Inflammatory macrophage treated with lipopolysaccharide for 4 hours (primary cell): ENCODE results near the gene SLC4A1AP.
"Not testable (repeated sequence)": the region's sequence is repeated elsewhere in the genome, so short reads cannot be mapped to it uniquely, and the experiment has no call there.

ENCODE experiments used
- DNase-seq: peaks from one replicate; pipeline ENCODE4 v3.0.0-alpha.2; 2020

The SLC4A1AP gene

DNA sequence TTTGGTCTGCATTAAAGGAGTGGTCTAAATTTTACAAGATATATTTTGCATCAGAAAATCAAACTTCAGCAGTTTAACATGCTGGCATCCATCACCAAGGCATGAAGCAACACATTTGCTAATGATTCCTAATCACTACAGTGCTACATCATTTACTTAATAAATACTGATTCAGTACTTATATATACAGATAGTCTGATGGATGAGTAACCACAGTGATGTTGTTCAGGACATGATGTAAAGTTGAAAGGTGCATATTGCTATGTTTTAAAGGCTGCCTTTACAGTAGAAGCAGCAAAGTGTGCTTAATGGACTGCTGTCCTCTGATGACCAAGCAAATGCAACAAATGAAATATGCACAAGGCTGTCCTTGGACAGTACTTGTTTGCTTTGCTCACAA, 11.3 kb upstream of the SLC4A1AP start:
- no peak for DNase-seq

DNA sequence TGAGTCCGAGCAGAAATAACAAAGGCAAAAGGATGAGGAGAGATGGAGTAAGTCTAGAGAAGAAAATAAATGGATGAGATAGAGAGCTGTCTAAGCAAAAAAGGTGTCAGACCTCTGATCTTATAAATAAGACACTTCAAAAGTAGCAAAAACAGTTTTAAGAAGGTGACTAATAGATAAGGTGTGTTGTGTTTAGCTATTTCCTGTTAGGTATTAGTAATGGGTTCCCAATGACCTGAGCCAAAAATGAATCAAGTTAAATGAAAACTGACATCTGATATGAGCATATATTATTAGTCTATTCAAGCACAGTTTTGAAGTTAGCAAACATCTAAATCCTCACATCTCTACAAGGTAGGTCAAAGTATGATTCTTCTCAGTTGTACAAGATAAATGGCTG, 10.9 kb upstream of the SLC4A1AP start:
- no peak for DNase-seq

DNA sequence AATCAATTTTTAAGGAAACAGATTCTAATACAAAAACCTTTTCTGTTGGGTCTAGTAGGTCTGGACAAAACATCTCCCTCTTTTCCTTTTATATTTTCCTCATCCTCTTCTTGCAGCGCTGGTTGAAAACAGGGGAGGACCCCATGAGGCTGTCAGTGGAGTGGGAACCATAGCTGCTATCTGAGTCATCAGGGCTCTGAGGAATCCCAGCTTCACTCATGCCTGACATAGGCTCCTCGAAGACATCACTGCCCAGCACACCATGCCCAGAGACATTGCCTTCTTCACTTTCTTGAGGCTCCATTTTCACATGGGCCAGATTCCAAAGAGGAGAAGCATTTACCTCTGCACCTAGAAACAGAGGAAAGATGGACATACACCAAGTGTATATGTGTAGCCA, 10.3 kb upstream of the SLC4A1AP start:
- no peak for DNase-seq

DNA sequence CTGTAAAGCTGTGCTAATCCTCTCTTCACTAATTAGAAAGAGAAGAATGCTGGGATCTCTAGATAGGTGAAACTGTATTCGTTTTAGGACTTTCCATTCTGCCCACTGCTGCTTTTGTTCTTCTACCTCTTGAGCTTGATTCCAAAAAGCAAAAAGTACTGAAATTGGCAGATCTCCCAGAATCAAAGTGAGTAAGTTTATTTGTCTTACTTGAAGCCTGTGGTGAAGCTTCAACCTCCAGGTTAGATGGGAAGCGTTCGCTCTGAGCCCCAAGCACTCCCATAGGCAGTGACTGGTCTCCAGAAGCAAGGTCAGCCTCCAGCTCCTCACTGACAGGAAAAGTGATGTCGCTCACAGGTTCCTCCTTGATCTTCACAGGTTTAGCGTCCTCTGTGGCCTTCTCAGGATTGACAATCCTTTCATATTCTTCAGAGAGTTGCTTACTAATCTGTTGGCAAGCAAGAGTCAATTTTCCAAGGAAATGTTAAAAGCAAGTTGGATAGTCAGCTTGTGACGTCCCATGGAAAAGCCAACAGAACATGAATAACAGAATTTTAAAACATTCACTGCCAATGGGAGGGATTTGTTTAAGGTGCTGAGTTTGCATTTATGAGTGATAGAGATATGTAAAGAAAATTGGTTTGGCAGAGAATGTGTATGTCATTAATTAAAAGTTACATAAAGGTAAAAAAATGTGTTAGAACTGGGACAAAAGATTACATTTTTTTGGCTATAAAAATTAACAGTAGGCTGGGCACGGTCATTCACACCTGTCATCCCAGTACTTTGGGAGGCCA, 8.3 kb upstream of the SLC4A1AP start:
- DNase-seq: no peak

DNA sequence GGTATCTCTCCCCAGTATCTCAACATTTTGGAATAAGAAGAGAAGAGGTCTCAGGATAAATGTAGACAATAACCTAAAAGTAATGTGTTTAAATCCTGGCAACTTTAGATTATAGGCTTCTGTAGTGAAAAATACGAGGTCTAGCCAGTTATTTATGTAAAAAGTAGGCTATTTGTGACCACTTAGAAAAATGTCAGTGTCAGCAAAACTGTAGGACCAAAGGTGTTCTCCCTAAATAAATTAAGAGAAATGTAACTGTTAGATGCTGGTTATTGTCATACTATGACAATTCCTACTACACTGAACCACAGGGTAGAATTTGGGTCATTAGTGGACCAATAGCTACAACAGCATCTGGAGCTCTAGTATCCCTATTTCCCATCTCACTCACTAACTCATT, 2.3 kb upstream of the SLC4A1AP start:
- DNase-seq: no peak

DNA sequence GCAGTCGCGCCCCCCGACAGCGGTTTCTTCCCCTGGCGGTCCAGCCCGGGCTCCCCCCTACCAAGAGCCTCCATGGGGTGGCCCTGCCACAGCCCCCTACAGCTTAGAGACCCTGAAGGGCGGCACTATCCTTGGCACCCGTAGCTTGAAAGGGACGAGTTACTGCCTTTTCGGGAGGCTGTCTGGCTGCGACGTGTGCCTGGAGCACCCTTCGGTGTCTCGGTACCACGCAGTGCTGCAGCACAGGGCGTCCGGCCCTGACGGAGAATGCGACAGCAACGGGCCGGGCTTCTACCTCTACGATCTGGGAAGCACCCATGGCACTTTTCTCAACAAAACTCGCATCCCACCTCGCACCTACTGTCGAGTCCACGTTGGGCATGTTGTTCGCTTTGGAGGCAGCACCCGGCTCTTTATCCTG, 475 bp downstream of the SLC4A1AP start:
- DNase-seq: no peak

DNA sequence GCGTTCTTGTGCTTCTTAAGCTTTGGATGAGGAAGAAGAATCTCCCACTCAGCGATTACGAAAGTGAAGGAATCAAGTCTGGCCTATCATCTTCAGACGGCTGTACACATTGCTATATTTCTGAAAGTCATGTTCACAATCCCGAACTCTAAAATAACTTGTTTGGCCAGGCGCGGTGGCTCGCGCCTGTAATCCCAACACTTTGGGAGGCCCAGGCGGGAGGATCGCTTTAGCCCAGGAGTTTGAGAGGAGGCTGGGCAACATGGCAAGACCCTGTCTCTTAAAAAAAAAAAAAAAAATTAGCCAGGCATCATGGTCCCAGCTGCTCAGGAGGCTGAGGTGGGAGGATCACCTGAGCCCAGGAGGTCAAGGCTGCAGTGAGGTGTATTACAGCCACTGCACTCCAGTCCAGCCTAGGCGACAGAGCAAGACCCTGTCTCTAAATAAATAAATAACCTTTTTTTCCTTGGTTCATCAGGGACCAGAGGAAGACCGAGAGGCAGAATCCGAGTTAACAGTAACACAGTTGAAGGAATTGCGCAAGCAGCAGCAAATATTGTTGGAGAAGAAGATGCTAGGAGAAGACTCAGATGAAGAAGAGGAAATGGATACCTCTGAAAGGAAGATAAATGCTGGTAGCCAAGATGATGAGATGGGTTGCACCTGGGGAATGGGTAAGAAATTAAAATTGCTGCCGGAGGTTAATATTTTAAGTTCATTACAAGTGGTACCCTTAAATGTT, 1.1 kb downstream of the SLC4A1AP start:
- peak; percentile 33 for DNase-seq

DNA sequence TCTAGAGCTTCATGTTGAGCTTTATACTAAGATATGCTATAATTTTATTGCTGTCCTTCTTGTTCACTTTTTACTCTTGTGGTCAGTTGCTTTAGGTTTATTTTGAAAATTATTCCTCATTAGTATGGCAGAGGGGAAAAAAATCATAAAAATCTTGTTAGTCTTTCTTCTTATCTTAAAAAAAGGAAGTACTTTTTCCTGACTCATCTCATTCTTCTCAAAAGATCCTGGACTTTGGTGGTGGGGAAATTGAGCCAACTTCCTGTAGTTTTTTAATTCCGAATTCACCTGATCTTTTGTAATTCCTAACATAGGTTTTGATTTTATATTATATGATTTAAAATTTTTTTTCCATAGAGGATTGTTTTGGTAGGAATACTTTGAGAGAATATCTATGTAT, 3.8 kb downstream of the SLC4A1AP start:
- peak; percentile 37 for DNase-seq

DNA sequence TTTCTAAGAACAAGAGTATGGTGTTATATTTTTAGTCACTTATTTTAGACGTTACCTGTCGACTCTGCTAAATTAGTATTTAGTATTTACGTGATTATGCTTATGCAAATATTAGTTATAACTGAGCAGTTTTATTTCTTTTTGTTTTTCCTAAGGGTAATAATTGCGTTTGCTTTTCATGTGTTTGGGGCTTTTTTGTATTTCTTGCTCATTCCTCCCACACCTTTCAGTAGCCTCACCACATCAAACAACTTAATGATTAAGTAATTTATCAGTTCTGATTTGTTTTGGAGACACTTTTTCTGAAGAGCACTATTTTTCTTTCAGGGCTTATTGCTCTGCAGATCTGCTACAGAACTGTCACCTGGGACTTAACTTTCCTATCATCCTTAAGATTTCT, 7.5 kb downstream of the SLC4A1AP start:
- no peak for DNase-seq

DNA sequence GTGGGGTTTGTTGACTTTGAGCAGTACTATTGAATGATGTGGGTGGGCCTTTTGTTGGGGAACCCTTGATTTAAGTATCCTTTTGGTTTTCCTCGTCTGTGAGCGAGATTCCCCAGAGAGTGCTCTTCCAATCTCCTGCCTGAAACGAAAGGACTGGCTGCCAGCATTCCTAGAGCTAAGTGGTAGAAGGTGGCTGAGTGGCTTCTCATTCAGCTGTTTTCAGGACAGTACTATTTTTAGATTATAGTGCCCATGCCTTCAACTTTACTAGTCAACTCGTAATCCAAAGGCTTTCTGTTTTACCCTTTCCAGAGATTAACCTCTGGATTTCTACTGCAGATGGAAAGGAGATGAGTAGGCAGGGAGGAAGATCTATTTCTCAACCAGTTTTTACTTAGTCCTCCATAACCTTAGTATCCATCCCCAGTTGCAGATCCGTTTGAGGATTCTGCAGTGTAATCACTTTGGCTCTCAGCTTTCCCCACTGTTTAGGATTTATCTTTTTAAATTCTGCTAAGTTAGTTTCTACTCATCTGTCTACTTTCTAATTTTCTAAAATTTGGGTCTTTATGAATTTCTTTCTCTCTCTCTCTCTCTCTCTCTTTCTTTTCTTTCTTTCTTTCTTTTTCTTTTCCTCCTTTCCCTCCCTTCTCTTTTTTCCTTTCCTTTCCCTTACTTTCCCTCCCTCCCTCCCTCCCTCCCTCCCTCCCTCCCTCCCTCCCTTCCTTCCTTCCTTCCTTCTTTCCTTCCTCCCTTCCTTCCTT, 9.2 kb downstream of the SLC4A1AP start:
- DNase-seq: no peak

DNA sequence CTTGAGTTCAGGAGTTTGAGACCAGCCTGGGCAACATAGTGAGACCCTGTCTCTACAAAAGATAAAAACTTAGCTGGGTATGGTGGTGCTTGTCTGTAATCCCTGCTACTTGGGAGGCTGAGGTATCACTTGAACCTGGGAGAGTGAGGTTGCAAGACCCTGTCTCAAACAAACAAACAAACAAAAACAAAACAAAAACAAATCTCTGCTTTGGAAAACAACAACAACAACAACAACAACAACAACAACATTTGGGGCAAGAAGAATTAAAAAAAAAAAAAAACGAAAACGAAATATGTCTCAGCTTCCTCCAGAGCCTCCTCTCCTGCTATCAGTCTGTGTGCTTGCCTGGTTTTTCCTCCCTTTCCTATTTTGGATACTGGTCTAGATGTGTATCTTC, 16.9 kb downstream of the SLC4A1AP start:
- DNase-seq: no peak

DNA sequence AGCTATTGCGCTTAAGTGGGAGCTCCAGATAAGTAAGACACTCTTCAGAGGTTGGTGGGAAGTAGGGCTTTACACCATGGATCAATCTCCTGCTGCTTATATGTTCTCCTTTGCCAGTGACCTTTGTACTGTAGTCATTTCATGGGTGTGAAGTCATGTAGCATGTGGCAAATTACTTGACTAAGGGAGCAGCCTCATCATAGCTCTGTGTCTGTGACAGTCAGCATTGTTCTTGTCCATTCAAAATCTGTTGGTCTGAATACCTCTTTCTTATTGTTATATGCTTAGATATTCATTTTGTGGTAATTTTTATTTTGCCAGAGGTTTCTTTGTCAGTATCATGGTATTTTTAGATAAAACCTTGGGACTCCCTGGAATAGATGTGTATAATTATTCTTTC, 18.2 kb downstream of the SLC4A1AP start:
- peak; percentile 66 for DNase-seq

DNA sequence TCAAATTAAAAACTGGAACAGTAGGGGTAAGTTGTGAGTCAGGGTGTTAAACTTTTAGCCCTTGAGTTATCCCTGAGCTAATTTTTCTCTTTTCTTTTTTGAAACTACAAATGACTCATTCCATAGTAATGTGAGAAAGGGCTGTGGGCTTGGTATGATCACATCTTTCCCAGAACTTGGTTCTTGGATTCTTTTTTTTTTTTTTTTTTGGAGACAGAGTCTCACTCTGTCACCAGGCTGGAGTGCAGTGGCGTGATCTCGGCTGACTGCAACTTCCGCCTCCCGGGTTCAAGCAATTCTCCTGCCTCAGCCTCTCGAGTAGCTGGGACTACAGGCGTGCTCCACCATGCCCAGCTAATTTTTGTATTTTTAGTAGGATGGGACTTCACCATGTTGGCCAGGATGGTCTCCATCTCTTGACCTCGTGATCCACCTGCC, 18.7 kb downstream of the SLC4A1AP start:
- DNase-seq: peak; percentile 76

DNA sequence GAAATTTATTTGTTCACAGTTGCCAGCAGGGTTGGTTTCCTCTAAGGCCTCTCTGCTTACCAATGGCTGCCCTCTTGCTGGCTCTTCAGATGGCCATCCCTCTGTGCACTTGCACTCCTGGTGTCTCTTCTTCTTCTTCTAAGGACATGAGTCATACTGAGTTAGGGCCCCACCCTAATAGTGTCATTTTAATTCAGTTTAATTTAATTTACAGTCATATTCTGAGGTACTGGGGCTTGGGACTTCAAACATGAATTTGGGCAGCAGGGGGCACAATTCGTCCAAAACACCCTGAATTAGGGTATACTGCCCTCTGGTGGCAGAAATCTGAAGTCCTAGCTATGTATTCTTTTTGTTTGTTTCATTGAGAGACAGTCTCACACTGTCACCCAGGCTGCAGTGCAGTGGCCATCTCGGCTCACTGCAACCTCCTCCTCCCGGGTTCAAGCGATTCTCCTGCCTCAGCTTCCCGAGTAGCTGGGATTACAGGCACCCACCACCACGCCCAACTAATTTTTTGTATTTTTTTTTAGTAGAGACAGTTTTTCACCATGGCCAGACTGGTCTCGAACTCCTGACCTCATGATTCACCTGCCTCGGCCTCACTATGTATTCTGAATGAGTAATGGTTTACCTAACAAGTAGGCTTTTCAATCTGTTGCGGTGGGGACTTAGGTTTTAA, 19.8 kb downstream of the SLC4A1AP start:
- peak; percentile 92 for DNase-seq

DNA sequence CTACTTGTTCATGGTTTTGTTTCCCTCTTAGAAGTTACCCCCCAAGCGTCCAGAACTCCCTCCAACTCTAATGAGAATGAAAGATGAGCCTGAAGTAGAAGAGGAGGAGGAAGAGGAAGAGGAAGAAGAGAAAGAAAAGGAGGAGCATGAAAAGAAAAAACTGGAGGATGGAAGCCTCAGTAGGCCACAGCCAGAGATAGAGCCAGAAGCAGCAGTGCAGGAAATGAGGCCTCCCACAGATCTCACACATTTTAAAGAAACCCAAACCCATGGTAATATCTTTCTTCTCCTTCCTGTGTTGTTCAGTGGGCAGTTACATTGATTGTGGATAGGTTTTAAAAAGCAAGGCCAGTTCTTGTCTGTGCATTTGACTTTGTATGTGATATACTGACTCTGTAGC, 21.3 kb downstream of the SLC4A1AP start:
- not testable (repeated sequence) for DNase-seq

DNA sequence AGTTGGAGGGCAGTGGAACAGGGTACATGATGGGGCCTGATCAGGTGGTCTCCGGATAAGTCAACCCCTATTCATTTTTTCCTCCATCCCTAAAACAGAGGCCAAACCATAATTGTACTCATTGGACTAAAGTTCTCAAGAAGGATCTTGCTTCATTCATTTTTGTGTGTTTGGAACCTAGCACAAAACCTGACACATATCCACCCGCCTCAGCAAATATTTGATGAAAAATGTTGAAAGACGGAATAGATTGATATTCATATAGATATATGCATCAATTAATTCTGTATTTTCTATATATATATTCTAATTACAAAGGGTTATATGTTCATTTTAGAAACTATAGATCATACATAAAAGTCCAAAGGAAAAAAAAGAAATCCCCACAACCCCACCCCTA, 21.9 kb downstream of the SLC4A1AP start:
- DNase-seq: no peak

DNA sequence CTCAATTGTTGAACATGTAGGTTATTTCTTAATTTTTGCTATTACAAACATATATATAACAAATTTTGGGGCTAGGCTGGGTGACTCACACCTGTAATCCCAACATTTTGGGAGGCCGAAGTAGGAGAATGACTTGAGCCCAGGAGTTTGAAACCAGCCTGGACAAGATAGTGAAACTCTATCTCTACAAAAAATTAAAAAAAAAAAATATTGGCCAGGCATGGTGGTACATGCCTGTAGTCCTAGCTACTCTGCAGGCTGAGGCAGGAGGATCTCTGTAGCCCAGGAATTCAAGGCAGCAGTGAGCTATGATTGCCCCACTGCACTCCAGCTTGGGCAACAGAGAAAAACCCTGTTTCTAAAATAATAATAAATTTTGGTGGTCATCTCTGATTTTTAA, 23.5 kb downstream of the SLC4A1AP start:
- DNase-seq: no peak

DNA sequence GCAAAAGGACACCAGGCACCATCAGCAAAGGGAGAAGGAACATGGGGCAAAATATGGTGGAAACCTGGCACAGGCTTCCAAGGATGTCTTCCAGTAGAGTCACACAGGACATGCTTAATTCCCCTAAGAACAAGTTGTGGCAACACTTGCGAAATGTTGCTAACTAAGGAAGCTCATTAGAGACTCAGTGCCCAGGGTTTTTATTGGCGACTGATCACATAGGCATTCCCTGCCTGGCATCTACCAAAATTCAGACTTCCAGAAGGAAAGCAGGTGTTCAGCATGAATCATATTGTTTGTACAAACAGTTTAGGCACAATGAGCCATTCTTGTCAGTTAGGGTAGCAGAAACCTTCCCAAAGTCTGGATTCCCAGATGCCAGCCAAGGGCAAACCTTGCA, 25.7 kb downstream of the SLC4A1AP start:
- DNase-seq: no peak

DNA sequence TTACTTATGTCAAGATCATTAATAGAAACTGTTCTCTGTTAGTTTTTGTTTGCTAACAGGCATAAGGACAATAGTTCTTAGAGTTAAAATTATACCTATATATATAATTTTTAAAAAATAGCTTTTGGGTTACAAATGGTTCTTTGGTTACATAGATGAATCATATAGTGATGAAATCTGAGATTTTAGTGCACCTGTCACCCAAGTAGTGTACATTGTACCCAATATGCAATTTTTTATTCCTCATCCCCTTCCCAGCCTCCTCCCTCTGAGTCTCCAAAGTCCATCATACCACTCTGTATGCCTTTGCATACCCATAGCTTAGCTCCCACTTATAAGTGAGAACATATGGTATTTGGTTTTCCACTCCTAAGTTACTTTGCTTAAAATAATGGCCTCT, 26.4 kb downstream of the SLC4A1AP start:
- DNase-seq: no peak

DNA sequence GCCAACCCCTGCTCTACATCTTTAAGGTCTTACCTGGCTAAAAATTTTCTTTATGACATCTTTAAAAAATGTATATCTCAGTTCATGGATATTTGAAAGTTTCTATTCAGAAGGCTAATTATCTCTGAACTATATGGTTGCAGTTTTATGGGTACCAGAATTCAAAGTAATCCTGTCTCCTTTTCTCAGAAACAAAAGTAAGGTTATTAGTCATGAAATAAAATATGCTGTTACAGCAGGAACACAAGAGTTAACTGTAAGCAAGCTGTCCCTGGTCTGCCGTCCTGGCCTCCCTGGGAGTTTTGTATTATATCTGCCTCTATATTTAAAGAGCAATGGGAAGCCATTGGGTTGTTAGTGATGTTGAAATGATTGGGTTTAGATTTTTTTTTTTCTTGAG, 34.0 kb downstream of the SLC4A1AP start:
- no peak for DNase-seq

DNA sequence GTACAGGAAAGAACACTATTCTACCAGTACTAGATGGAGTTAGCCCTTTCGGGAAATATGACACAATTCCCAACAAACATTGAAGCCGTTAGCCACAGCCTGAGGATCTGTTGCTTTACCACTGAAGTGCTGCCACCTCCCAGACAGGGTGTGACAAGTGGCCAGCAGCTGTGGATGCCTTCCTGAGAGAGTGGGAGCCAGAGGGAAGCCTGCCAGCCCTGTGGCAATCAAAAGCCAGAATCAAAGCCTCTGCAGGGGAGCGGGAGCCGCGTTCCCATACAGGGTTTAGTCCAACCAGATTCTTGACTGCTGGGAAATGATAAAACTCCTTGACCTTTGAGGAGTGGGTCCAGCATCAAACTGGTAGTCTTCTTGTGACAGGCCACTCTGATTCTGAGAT, 38.0 kb downstream of the SLC4A1AP start:
- no peak for DNase-seq

DNA sequence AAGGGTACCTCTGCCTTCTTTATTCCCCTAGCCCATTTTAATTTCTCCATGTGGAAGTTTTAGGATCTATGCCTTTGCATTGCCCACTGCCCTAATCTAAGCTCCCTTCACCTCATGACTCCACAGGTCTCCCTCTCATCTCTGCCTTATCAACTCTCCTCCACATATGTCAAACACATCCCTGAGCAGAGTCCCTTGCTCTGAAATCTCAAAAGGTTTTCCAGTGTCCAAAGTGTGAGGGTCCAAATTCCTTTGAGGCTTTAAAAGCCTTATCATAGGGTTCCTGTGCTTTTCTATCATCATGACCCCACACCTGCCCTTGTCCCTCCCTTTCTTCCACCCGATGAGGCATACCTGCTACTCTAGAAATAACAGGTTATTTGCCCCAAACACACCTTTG, 38.6 kb downstream of the SLC4A1AP start:
- DNase-seq: no peak
